H9 (cell line): Measurements from ENCODE around the gene ACKR4. TPM values are rescaled to one million over a fixed set of nuclear protein-coding genes. Genes with fewer than 3 reads are reported as not detected.

Experiments
- DNase-seq: peaks from one replicate; pipeline ENCODE4 v3.0.0-alpha.2; 2017
- H2AFZ ChIP-seq: one replicate; pipeline ENCODE4 v1.6.1; 2013; ENCODE audit warnings: mild to moderate bottlenecking, low read length, control low read depth, moderate library complexity
- H2AK5ac ChIP-seq: 2 replicates; pipeline ENCODE4 v1.6.1; 2013; ENCODE audit warnings: low read length, control low read depth, mixed read lengths; ENCODE audit not compliant: insufficient read length
- H2BK120ac ChIP-seq: one replicate; pipeline ENCODE4 v1.6.1; 2013; ENCODE audit warnings: low read depth, mild to moderate bottlenecking, low read length, control low read depth, inconsistent platforms; ENCODE audit not compliant: poor library complexity, severe bottlenecking
- H2BK12ac ChIP-seq: 2 replicates; pipeline ENCODE4 v1.6.1; 2013; ENCODE audit warnings: low read length, control low read depth, mixed read lengths, low read depth; ENCODE audit not compliant: insufficient read length
- H2BK15ac ChIP-seq: 2 replicates; pipeline ENCODE4 v1.6.1; 2013; ENCODE audit warnings: low read depth, low read length, control low read depth
- H2BK20ac ChIP-seq: one replicate; pipeline ENCODE4 v1.6.1; 2013; ENCODE audit warnings: low read depth, mild to moderate bottlenecking, low read length, control low read depth, inconsistent platforms; ENCODE audit not compliant: poor library complexity, severe bottlenecking
- H2BK5ac ChIP-seq: 2 replicates; pipeline ENCODE4 v1.6.1; 2013; ENCODE audit warnings: low read length, control low read depth, mixed read lengths; ENCODE audit not compliant: insufficient read length
- H3K14ac ChIP-seq: 2 replicates; pipeline ENCODE4 v1.6.1; 2013; ENCODE audit warnings: low read length, control low read depth; ENCODE audit not compliant: insufficient read depth
- H3K18ac ChIP-seq: 2 replicates; pipeline ENCODE4 v1.6.1; 2013; ENCODE audit warnings: low read depth, mild to moderate bottlenecking, mixed read lengths, low read length, control low read depth; ENCODE audit not compliant: insufficient read length
- H3K23ac ChIP-seq: 2 replicates; pipeline ENCODE4 v1.6.1; 2013; ENCODE audit warnings: low read length, control low read depth, mixed read lengths, low read depth; ENCODE audit not compliant: insufficient read length
- H3K23me2 ChIP-seq: 2 replicates; pipeline ENCODE4 v1.6.1; 2013; ENCODE audit warnings: low read depth, mild to moderate bottlenecking, mixed read lengths, low read length, control low read depth; ENCODE audit not compliant: insufficient read length, poor library complexity, severe bottlenecking
- H3K27ac ChIP-seq: 2 replicates; pipeline ENCODE4 v1.5.1; 2013; ENCODE audit warnings: low read length, control low read depth, mixed read lengths, low read depth; ENCODE audit not compliant: insufficient read length
- H3K27me3 ChIP-seq: 2 replicates; pipeline ENCODE4 v1.6.1; 2013; ENCODE audit warnings: low read length, control low read depth, inconsistent platforms; ENCODE audit not compliant: insufficient read depth
- H3K4ac ChIP-seq: 2 replicates; pipeline ENCODE4 v1.6.1; 2013; ENCODE audit warnings: low read depth, mild to moderate bottlenecking, control low read depth, inconsistent platforms, low read length, moderate library complexity
- H3K4me1 ChIP-seq: 2 replicates; pipeline ENCODE4 v1.6.1; 2013; ENCODE audit warnings: low read length, control low read depth, inconsistent platforms; ENCODE audit not compliant: insufficient read depth
- H3K4me2 ChIP-seq: 2 replicates; pipeline ENCODE4 v1.6.1; 2013; ENCODE audit warnings: low read length, control low read depth, mixed read lengths; ENCODE audit not compliant: insufficient read length, insufficient read depth
- H3K56ac ChIP-seq: 2 replicates; pipeline ENCODE4 v1.6.1; 2013; ENCODE audit warnings: low read depth, mild to moderate bottlenecking, mixed read lengths, low read length, control low read depth; ENCODE audit not compliant: insufficient read length
- H3K79me1 ChIP-seq: 2 replicates; pipeline ENCODE4 v1.6.1; 2013; ENCODE audit warnings: low read depth, mild to moderate bottlenecking, moderate library complexity, low read length, control low read depth, inconsistent platforms; ENCODE audit not compliant: insufficient read depth, poor library complexity, severe bottlenecking
- H3K79me2 ChIP-seq: 2 replicates; pipeline ENCODE4 v1.6.1; 2013; ENCODE audit warnings: low read length, control low read depth, inconsistent platforms; ENCODE audit not compliant: insufficient read depth
- H3K9ac ChIP-seq: 2 replicates; pipeline ENCODE4 v1.6.1; 2013; ENCODE audit warnings: low read length, control low read depth, mixed read lengths; ENCODE audit not compliant: insufficient read length; ENCODE audit errors: extremely low read depth
- H3K9me3 ChIP-seq: one replicate; pipeline ENCODE4 v1.6.1; 2013; ENCODE audit warnings: low read depth, low read length, inconsistent platforms; ENCODE audit not compliant: control insufficient read depth
- H3T11ph ChIP-seq: one replicate; pipeline ENCODE4 v1.6.1; 2013; ENCODE audit warnings: mild to moderate bottlenecking, low read length, control low read depth, inconsistent platforms
- H4K20me1 ChIP-seq: one replicate; pipeline ENCODE4 v1.6.1; 2013; ENCODE audit not compliant: control insufficient read depth, insufficient read length, insufficient read depth
- H4K5ac ChIP-seq: 2 replicates; pipeline ENCODE4 v1.6.1; 2013; ENCODE audit warnings: low read depth, mild to moderate bottlenecking, mixed read lengths, low read length, control low read depth; ENCODE audit not compliant: insufficient read length
- H4K8ac ChIP-seq: replicated peaks from 2 replicates; pipeline ENCODE4 v1.6.1; 2013; ENCODE audit warnings: low read length, control low read depth, mixed read lengths, low read depth; ENCODE audit not compliant: insufficient read length
- H4K91ac ChIP-seq: 2 replicates; pipeline ENCODE4 v1.6.1; 2013; ENCODE audit warnings: low read depth, mild to moderate bottlenecking, moderate library complexity, mixed read lengths, low read length, control low read depth; ENCODE audit not compliant: insufficient read length
- H3K27ac Mint-ChIP-seq, 3 experiments: 2 replicates in 2 of 3; 3 replicates in 1 of 3; pipeline ENCODE4 v1.8.0; 2020 to 2021; ENCODE audit warnings: mixed read lengths in 3 of 3, mild to moderate bottlenecking in 1 of 3, moderate library complexity in 1 of 3
- H3K27me3 Mint-ChIP-seq: 2 replicates; pipeline ENCODE4 v1.8.0; 2021; ENCODE audit warnings: low read depth, mild to moderate bottlenecking, moderate library complexity, mixed read lengths
- H3K36me3 Mint-ChIP-seq, 3 experiments: 2 replicates in 2 of 3; 3 replicates in 1 of 3; pipeline ENCODE4 v1.8.0; 2020 to 2021; ENCODE audit warnings: low read depth in 3 of 3, mixed read lengths in 3 of 3; ENCODE audit not compliant: insufficient read depth in 1 of 3
- H3K4me1 Mint-ChIP-seq, 2 experiments: 2 replicates each; pipeline ENCODE4 v1.8.0; 2020; ENCODE audit warnings: mixed read lengths in 2 of 2
- H3K4me3 Mint-ChIP-seq, 2 experiments: 2 replicates in 1 of 2; 3 replicates in 1 of 2; pipeline ENCODE4 v1.8.0; 2020 to 2021; ENCODE audit warnings: mild to moderate bottlenecking in 2 of 2, mixed read lengths in 2 of 2, moderate library complexity in 1 of 2
- H3K9me3 Mint-ChIP-seq, 2 experiments: 2 replicates in 1 of 2; 3 replicates in 1 of 2; pipeline ENCODE4 v1.8.0; 2020; ENCODE audit warnings: mild to moderate bottlenecking in 2 of 2, mixed read lengths in 2 of 2, moderate library complexity in 1 of 2
- CTCF ChIP-seq: fragments of 200-600 bp; sonication (generic); conservative IDR thresholded peaks from 3 replicates; pipeline ENCODE4 v1.8.0; 2021; ENCODE audit warnings: antibody characterized with exemption, mild to moderate bottlenecking
- WGBS: extraction: QIAGEN DNeasy Blood & Tissue Kit; methylation state at CpG from one replicate; pipeline ENCODE4 v1.1.7; 2013; ENCODE audit warnings: missing lambda C conversion rate, low lambda C conversion rate, mixed read lengths; ENCODE audit not compliant: insufficient read length; ENCODE audit errors: extremely low coverage; 5-methylcytosine and 5-hydroxymethylcytosine counted together
- total RNA-seq: library from RNA; stranded (reverse); gene quantifications from 2 replicates; pipeline ENCODE4 v1.2.1, GENCODE V29; 2021

The ACKR4 gene
- total RNA-seq, 1 experiment from 2014 or later, result not detected

GRCh38 chr3:132549169-132549568 lies 47.9 kb upstream of the ACKR4 start:
- Histone ChIP-seq H3K4me2 (no peak overlapping the region), H3K9ac (no peak overlapping the region), H4K20me1 (no peaks in the 10 kb centered on the region), H2AK5ac (no peak overlapping the region), H2BK5ac (no peak overlapping the region), H3K27me3 (no peaks in the 10 kb centered on the region), H2BK12ac (no peak overlapping the region), H2BK120ac (no peak overlapping the region), H4K91ac (no peak overlapping the region), H3K4ac (no peak overlapping the region), H2BK20ac (no peak overlapping the region), H3K9me3 (no peaks in the 10 kb centered on the region), H3T11ph (no peak overlapping the region), H4K5ac (no peak overlapping the region), H3K79me2 (no peaks in the 10 kb centered on the region), H3K14ac (no peak overlapping the region), H3K18ac (no peak overlapping the region), H2BK15ac (no peak overlapping the region), H3K27ac (no peak overlapping the region), H4K8ac (no peak overlapping the region), H2AFZ (no peak overlapping the region), H3K23ac (no peak overlapping the region), H3K56ac (no peak overlapping the region), H3K79me1 (no peaks in the 10 kb centered on the region), H3K4me1 (no peaks in the 10 kb centered on the region), H3K23me2 (no peaks in the 10 kb centered on the region)
- WGBS, result no CpG with 5 or more reads among the region's 8 CpGs
- Mint-ChIP-seq H3K36me3 (peaks cover 0 to 4% (median 0%) of the 10 kb centered on the region in 3 experiments; a peak in 1 of 7 replicates), H3K4me1 (peaks cover 3% of the 10 kb centered on the region in 2 experiments; a peak in 3 of 4 replicates), H3K9me3 (no peaks in the 10 kb centered on the region), H3K4me3 (no peak overlapping the region), H3K27me3 (no peaks in the 10 kb centered on the region), H3K27ac (no peak overlapping the region)
- TF ChIP-seq CTCF, result no peak
- DNase-seq, result no peak
